Endothelial cell of umbilical vein (primary cell): Measurements from ENCODE around the gene CNR2. TPM values are rescaled to one million over a fixed set of nuclear protein-coding genes. Genes with fewer than 3 reads are reported as not detected.

Experiments
- BruUV-seq: library from RNA; stranded (reverse); fragments of 400-500 nt; replicated peaks from 2 replicates; lab custom pipeline; 2021; lab: Mats Ljungman, UMichigan
- CTCF ChIA-PET: fragments of 300-600, 350-600 bp; sonication (Branson Sonifier 250); formaldehyde crosslinking; loops from one replicate; lab custom pipeline; 2021; ENCODE audit warnings: antibody characterized with exemption, inconsistent platforms; lab: Charles Lee
- POLR2A ChIA-PET: fragments of 300-600, 350-600 bp; sonication (Branson Sonifier 250); formaldehyde crosslinking; loops from one replicate; lab custom pipeline; 2021; ENCODE audit warnings: antibody characterized with exemption, inconsistent platforms; lab: Charles Lee
- DNase-seq: peaks from one replicate; pipeline ENCODE4 v3.0.0-alpha.2; 2011; ENCODE audit warnings: low read depth, low spot score
- FAIRE-seq: peaks from 2 replicates; lab custom pipeline; 2011; peaks lifted over from hg19 to GRCh38; lab: Jason Lieb, UNC
- H2AFZ ChIP-seq: 2 replicates; pipeline ENCODE4 v1.6.0; 2012; ENCODE audit warnings: low read depth, low read length, control low read depth, inconsistent platforms
- H3K27ac ChIP-seq: 2 replicates; pipeline ENCODE4 v1.5.1; 2011; ENCODE audit warnings: low read depth, mild to moderate bottlenecking, control low read depth, low read length, moderate library complexity; ENCODE audit not compliant: insufficient read depth
- H3K27me3 ChIP-seq, 2 experiments: 2 replicates each; pipeline versions ENCODE4 v1.6.0 to v1.6.1; 2011; ENCODE audit warnings: low read length in 2 of 2, mixed read lengths in 1 of 2; ENCODE audit not compliant: control insufficient read depth in 2 of 2, insufficient read depth in 2 of 2
- H3K36me3 ChIP-seq, 2 experiments: 2 replicates in 1 of 2; 3 replicates in 1 of 2; pipeline ENCODE4 v1.5.1; 2011; ENCODE audit warnings: low read length in 2 of 2, mild to moderate bottlenecking in 1 of 2, moderate library complexity in 1 of 2; ENCODE audit not compliant: control insufficient read depth in 2 of 2, insufficient read depth in 2 of 2; ENCODE audit errors: extremely low read depth in 1 of 2
- H3K4me1 ChIP-seq: 3 replicates; pipeline ENCODE4 v1.5.1; 2011; ENCODE audit warnings: mild to moderate bottlenecking, low read length; ENCODE audit not compliant: control insufficient read depth, insufficient read depth; ENCODE audit errors: extremely low read depth
- H3K4me2 ChIP-seq: 2 replicates; pipeline ENCODE4 v1.6.1; 2011; ENCODE audit warnings: low read length, control low read depth, mixed read lengths; ENCODE audit not compliant: insufficient read depth
- H3K4me3 ChIP-seq, 3 experiments: fragments of 200-600 bp in 1 of 3; sonication (generic), shearing (Covaris generic) in 1 of 3; replicated peaks in 1 of 3; 2 replicates each; pipeline ENCODE4 v1.5.1; 2011 to 2016; ENCODE audit warnings: control low read depth in 3 of 3, low read length in 3 of 3, mild to moderate bottlenecking in 2 of 3, inconsistent platforms in 1 of 3, low read depth in 1 of 3, moderate library complexity in 1 of 3; ENCODE audit not compliant: insufficient read depth in 1 of 3
- H3K79me2 ChIP-seq: 2 replicates; pipeline ENCODE4 v1.6.0; 2012; ENCODE audit warnings: low read length, inconsistent platforms; ENCODE audit not compliant: control insufficient read depth, insufficient read depth
- H3K9ac ChIP-seq: replicated peaks from 2 replicates; pipeline ENCODE3; 2011; ENCODE audit warnings: low read length, control low read depth; ENCODE audit not compliant: insufficient read depth; ENCODE audit errors: extremely low read depth
- H3K9me1 ChIP-seq: replicated peaks from 3 replicates; pipeline ENCODE4 v1.6.0; 2011; ENCODE audit warnings: mild to moderate bottlenecking, low read length; ENCODE audit not compliant: control insufficient read depth, insufficient read depth; ENCODE audit errors: extremely low read depth
- H3K9me3 ChIP-seq: replicated peaks from 2 replicates; pipeline ENCODE4 v1.5.1; 2012; ENCODE audit warnings: low read length, inconsistent platforms; ENCODE audit not compliant: control insufficient read depth, insufficient read depth
- H4K20me1 ChIP-seq: replicated peaks from 2 replicates; pipeline ENCODE3; 2011; ENCODE audit warnings: mild to moderate bottlenecking, low read length; ENCODE audit not compliant: control insufficient read depth, insufficient read depth; ENCODE audit errors: extremely low read depth
- CTCF ChIP-seq, 2 donors: IDR thresholded peaks; 1 replicate in 1 of 2; 2 replicates in 1 of 2; pipeline ENCODE4 v1.5.1; 2011; ENCODE audit warnings: low read length in 2 of 2, mild to moderate bottlenecking in 2 of 2, moderate library complexity in 2 of 2, control low read depth in 1 of 2, inconsistent platforms in 1 of 2, low read depth in 1 of 2; ENCODE audit not compliant: insufficient read depth in 1 of 2; ENCODE audit errors: extremely low read depth in 1 of 2
- EZH2 ChIP-seq: IDR thresholded peaks from 2 replicates; pipeline ENCODE4 v1.6.1; 2012; ENCODE audit warnings: borderline replicate concordance, low read depth, mild to moderate bottlenecking, moderate library complexity, low read length, inconsistent platforms; ENCODE audit not compliant: severe bottlenecking
- FOS ChIP-seq: IDR thresholded peaks from 2 replicates; pipeline ENCODE4 v1.6.1; 2011; ENCODE audit warnings: mild to moderate bottlenecking, low read length, moderate library complexity, borderline replicate concordance; ENCODE audit not compliant: insufficient read depth
- GATA2 ChIP-seq: IDR thresholded peaks from 2 replicates; pipeline ENCODE4 v1.7.0; 2011; ENCODE audit warnings: low read depth, mild to moderate bottlenecking, moderate library complexity, mixed read lengths, low read length; ENCODE audit not compliant: insufficient read length, insufficient read depth
- JUN ChIP-seq: IDR thresholded peaks from 2 replicates; pipeline ENCODE4 v1.6.1; 2011; ENCODE audit warnings: borderline replicate concordance, low read depth; ENCODE audit not compliant: insufficient read length, insufficient read depth
- MAX ChIP-seq: IDR thresholded peaks from 2 replicates; pipeline ENCODE4 v1.6.1; 2011; ENCODE audit not compliant: insufficient read depth, insufficient read length
- MYC ChIP-seq: IDR thresholded peaks from one replicate; pipeline ENCODE4 v1.6.1; 2011; ENCODE audit warnings: mild to moderate bottlenecking, low read depth, low read length
- POLR2A ChIP-seq: IDR thresholded peaks from 2 replicates; pipeline ENCODE4 v1.6.1; 2012; ENCODE audit warnings: low read depth, mild to moderate bottlenecking, control low read depth, low read length
- POLR2AphosphoS5 ChIP-seq: IDR thresholded peaks from 2 replicates; pipeline ENCODE4 v1.6.1; 2012; ENCODE audit warnings: low read depth, mild to moderate bottlenecking, control low read depth, low read length, moderate library complexity; ENCODE audit not compliant: insufficient read depth
- dilution Hi-C: fragments of 300-500 bp; cut with MboI; formaldehyde crosslinking; loops from one replicate; pipeline ENCODE4 v1.15.0; 2019; ENCODE audit warnings: low sequenced_read_pairs; ENCODE audit not compliant: extremely low pct_ligation_motif_present
- intact Hi-C: fragments of 100-400 bp; cut with micrococcal nuclease; formaldehyde crosslinking; loops from one replicate; pipeline ENCODE4 v1.10.0; 2022
- polyA plus RNA-seq, 4 experiments: library from polyadenylated mRNA; depleted of rRNA in 3 of 4; stranded (reverse) in 3 of 4; unstranded in 1 of 4; fragments of >200 nt; gene quantifications; 2 replicates each; pipeline versions ENCODE4 v1.2.1 to v1.2.3, GENCODE V29; 2011 to 2012; ENCODE audit warnings: missing spikeins in 1 of 4
- total RNA-seq: library from RNA; stranded (reverse); gene quantifications from 2 replicates; pipeline ENCODE4 v1.2.3, GENCODE V29; 2021

Gene CNR2
- total and polyA plus RNA-seq, 2 donors (not counting 3 experiments of a cell fraction or from before 2014, with no cell fraction given) = not detected

GRCh38 chr1:23910553-23911246 is 2.5 kb downstream of the CNR2 start:
- Histone ChIP-seq H4K20me1 (no peaks in the 10 kb centered on the region), H3K9me3 (no peaks in the 10 kb centered on the region), H3K4me1 (no peaks in the 10 kb centered on the region), H3K9me1 (no peaks in the 10 kb centered on the region), H3K36me3 (no peaks in the 10 kb centered on the region), H3K4me2 (no peak overlapping the region), H3K4me3 (no peak overlapping the region), H3K27me3 (peaks cover 4 to 8% of the 10 kb centered on the region in 2 experiments), H3K79me2 (no peaks in the 10 kb centered on the region), H3K27ac (no peak overlapping the region), H2AFZ (no peak overlapping the region), H3K9ac (no peak overlapping the region)
- BruUV-seq = no TSS peak
- DNase-seq = no peak
- dilution Hi-C loops (no loop called here), intact Hi-C loops (no loop called here)
- ChIA-PET POLR2A (no interaction called here), CTCF (interaction anchor here (0.5 to 1.3 kb wide), 2 partner anchors 101 to 139 kb away, joined by 3 to 4 read pairs; no protein-coding TSS in a partner anchor)
- FAIRE-seq = no peak
- TF ChIP-seq POLR2A (no peak), EZH2 (no peak), CTCF (IDR thresholded peaks at IDR 0.05; ENCODE audit: extremely low read depth in 1 of 2, insufficient read depth in 1 of 2, low read depth in 1 of 2, low read length in 2 of 2) (no peak), MAX (no peak), GATA2 (no peak), JUN (no peak), FOS (no peak), MYC (no peak), POLR2AphosphoS5 (no peak)
